ENCODE results near the gene DNAH9.
A peak's percentile ranks its signal among the peaks of the same experiment; 100 is the strongest.

The DNAH9 gene

GRCh38 chr17:11598274-11599221 lies at the start of gene DNAH9:
Gene DNAH9, plus strand, starts transcription at chr17:11598470. Its CDS starts 29 bp downstream, at chr17:11598499.
- DNase-seq, result peak; percentile 48

- no peak for DNase-seq
Measured at GRCh38 chr17:11550431-11550830, 47.8 kb upstream of the DNAH9 start.

GRCh38 chr17:11551442-11551841 lies 46.8 kb upstream of the DNAH9 start:
- no peak for DNase-seq

GRCh38 chr17:11553135-11553534 lies 45.1 kb upstream of the DNAH9 start:
- no peak for DNase-seq

- no peak for DNase-seq
Measured at GRCh38 chr17:11554042-11554441, 44.2 kb upstream of the DNAH9 start.

GRCh38 chr17:11554542-11554941 lies 43.7 kb upstream of the DNAH9 start:
- no peak for DNase-seq

- DNase-seq, result no peak
Measured at GRCh38 chr17:11555530-11555929, 42.7 kb upstream of the DNAH9 start.

- no peak for DNase-seq
Measured at GRCh38 chr17:11557727-11558452, 40.4 kb upstream of the DNAH9 start.

GRCh38 chr17:11558681-11559234 lies 39.5 kb upstream of the DNAH9 start:
- no peak for DNase-seq

GRCh38 chr17:11559601-11560000 lies 38.7 kb upstream of the DNAH9 start:
- DNase-seq, result no peak

- no peak for DNase-seq
Measured at GRCh38 chr17:11561281-11561680, 37.0 kb upstream of the DNAH9 start.

GRCh38 chr17:11561702-11562101 lies 36.6 kb upstream of the DNAH9 start:
- DNase-seq, result no peak

- no peak for DNase-seq
Measured at GRCh38 chr17:11564589-11565380, 33.5 kb upstream of the DNAH9 start.

- no peak for DNase-seq
Measured at GRCh38 chr17:11565591-11565990, 32.7 kb upstream of the DNAH9 start.

GRCh38 chr17:11578998-11579397 lies 19.3 kb upstream of the DNAH9 start:
- DNase-seq, result no peak

- no peak for DNase-seq
Measured at GRCh38 chr17:11580677-11581076, 17.6 kb upstream of the DNAH9 start.

GRCh38 chr17:11582217-11582616 lies 16.1 kb upstream of the DNAH9 start:
- no peak for DNase-seq

GRCh38 chr17:11583306-11583992 lies 14.8 kb upstream of the DNAH9 start:
- DNase-seq, result no peak

GRCh38 chr17:11589716-11590115 lies 8.6 kb upstream of the DNAH9 start:
- DNase-seq, result no peak

- DNase-seq, result no peak
Measured at GRCh38 chr17:11601661-11602060, 3.4 kb downstream of the DNAH9 start.

- DNase-seq, result no peak
Measured at GRCh38 chr17:11608396-11608795, 10.1 kb downstream of the DNAH9 start.

GRCh38 chr17:11610999-11611566 lies 12.8 kb downstream of the DNAH9 start:
- no peak for DNase-seq
